Panc1 (cell line): ENCODE data around the gene PTTG1. TPM values are rescaled to one million over a fixed set of nuclear protein-coding genes. Genes with fewer than 3 reads are reported as not detected.

Source experiments
- ATAC-seq: fragments of 200-7000 bp; cut with Tn5 transposase; 2 replicates; pipeline ENCODE4 v1.9.1; 2020; ENCODE audit warnings: mild to moderate bottlenecking, moderate library complexity
- BruUV-seq: library from RNA; stranded (reverse); fragments of 400-500 nt; replicated peaks from 2 replicates; lab custom pipeline; 2021; lab: Mats Ljungman, UMichigan
- CTCF ChIA-PET: fragments of 300-600 bp; sonication (Branson Sonifier 250); formaldehyde crosslinking; loops from one replicate; lab custom pipeline; 2022; ENCODE audit warnings: antibody characterized with exemption; lab: Charles Lee
- POLR2A ChIA-PET: fragments of 300-600 bp; sonication (Branson Sonifier 250); formaldehyde crosslinking; loops from one replicate; lab custom pipeline; 2022; ENCODE audit warnings: antibody characterized with exemption; lab: Charles Lee
- DNase-seq: peaks from one replicate; pipeline ENCODE4 v3.0.0-alpha.2; 2010; ENCODE audit warnings: low read depth, low spot score
- H3K27ac ChIP-seq: 2 replicates; pipeline ENCODE4 v1.5.1; 2011; ENCODE audit warnings: mild to moderate bottlenecking, low read length, inconsistent platforms
- H3K27me3 ChIP-seq: fragments of 200-500 bp; sonication (Bioruptor generic); 2 replicates; pipeline ENCODE4 v1.6.0; 2014; ENCODE audit warnings: low read length, inconsistent platforms; ENCODE audit not compliant: control insufficient read depth, insufficient read depth
- H3K36me3 ChIP-seq: fragments of 200-500 bp; sonication (Bioruptor generic); 2 replicates; pipeline ENCODE4 v1.5.1; 2014; ENCODE audit warnings: inconsistent platforms, mild to moderate bottlenecking, low read length, moderate library complexity; ENCODE audit not compliant: control insufficient read depth, insufficient read depth
- H3K4me1 ChIP-seq: 2 replicates; pipeline ENCODE4 v1.5.1; 2011; ENCODE audit warnings: inconsistent platforms, mild to moderate bottlenecking, low read length, moderate library complexity; ENCODE audit not compliant: control insufficient read depth, insufficient read depth
- H3K4me3 ChIP-seq, 2 experiments: 2 replicates each; pipeline ENCODE4 v1.5.1; 2011 to 2012; ENCODE audit warnings: low read depth in 2 of 2, low read length in 2 of 2, mild to moderate bottlenecking in 2 of 2, inconsistent platforms in 1 of 2, moderate library complexity in 1 of 2
- H3K9me3 ChIP-seq: fragments of 200-500 bp; sonication (Bioruptor generic); 2 replicates; pipeline ENCODE4 v1.5.1; 2014; ENCODE audit warnings: low read depth, mild to moderate bottlenecking, inconsistent platforms, low read length, moderate library complexity; ENCODE audit not compliant: control insufficient read depth, insufficient read depth
- CTCF ChIP-seq: fragments of 450-650 bp; IDR thresholded peaks from 2 replicates; pipeline ENCODE4 v1.5.1; 2017; ENCODE audit warnings: mild to moderate bottlenecking
- POLR2AphosphoS5 ChIP-seq: IDR thresholded peaks from 2 replicates; pipeline ENCODE4 v1.6.1; 2012; ENCODE audit warnings: mild to moderate bottlenecking, low read depth, low read length, moderate library complexity
- REST ChIP-seq, 2 experiments: IDR thresholded peaks; 2 replicates each; pipeline ENCODE4 v1.6.1; 2011 to 2012; ENCODE audit warnings: low read depth in 2 of 2, control low read depth in 1 of 2, low read length in 1 of 2, mild to moderate bottlenecking in 1 of 2, moderate library complexity in 1 of 2; ENCODE audit not compliant: insufficient read depth in 1 of 2
- SIN3A ChIP-seq: IDR thresholded peaks from 2 replicates; pipeline ENCODE4 v1.6.1; 2012; ENCODE audit warnings: low read depth, mild to moderate bottlenecking, low read length, moderate library complexity, borderline replicate concordance; ENCODE audit not compliant: insufficient read depth
- TCF7L2 ChIP-seq: IDR thresholded peaks from 2 replicates; pipeline ENCODE4 v1.6.1; 2011; ENCODE audit warnings: mild to moderate bottlenecking, low read depth, low read length, inconsistent platforms
- in situ Hi-C: cut with HindIII; loops from 2 replicates; pipeline ENCODE4 v1.10.0; 2016; ENCODE audit warnings: low sequenced_read_pairs, low pct_unique_long_range_greater_than_20kb
- intact Hi-C: fragments of 100-400 bp; cut with micrococcal nuclease; formaldehyde crosslinking; loops from one replicate; pipeline ENCODE4 v1.10.0; 2022; ENCODE audit not compliant: unreplicated experiment
- total RNA-seq: library from RNA; stranded (reverse); gene quantifications from one replicate; pipeline ENCODE4 v1.2.1, GENCODE V29; 2021; ENCODE audit not compliant: unreplicated experiment

Gene PTTG1
- total RNA-seq, 1 experiment from 2014 or later: 171 TPM

- DNase-seq (no peak), ATAC-seq (no peak)
- H3K27ac ChIP-seq: no peak overlapping the region
- H3K4me3 ChIP-seq: no peak overlapping the region
- no peaks in the 10 kb centered on the region for H3K27me3 ChIP-seq
- BruUV-seq: no TSS peak
- CTCF ChIA-PET: no interaction called here
- H3K4me1 ChIP-seq: no peaks in the 10 kb centered on the region
- intact Hi-C loops (no loop called here), in situ Hi-C loops (no loop called here)
- H3K9me3 ChIP-seq: no peaks in the 10 kb centered on the region
- TF ChIP-seq CTCF: no peak
- no peak for TF ChIP-seq REST (IDR thresholded peaks at IDR 0.05; ENCODE audit: insufficient read depth in 1 of 2, low read depth in 2 of 2, low read length in 1 of 2)
- TF ChIP-seq POLR2AphosphoS5: no peak
- TF ChIP-seq SIN3A: no peak
- no peak for TF ChIP-seq TCF7L2
- H3K36me3 ChIP-seq: no peaks in the 10 kb centered on the region
- POLR2A ChIA-PET: interaction anchor here (0.6 kb wide), 1 partner anchor 14 kb away, joined by 5 read pairs; no protein-coding TSS in a partner anchor
Measured at GRCh38 chr5:160445751-160446150, 24.1 kb downstream of the PTTG1 start.

- H3K4me3 ChIP-seq: no peak overlapping the region
- no peaks in the 10 kb centered on the region for H3K36me3 ChIP-seq
- in situ Hi-C loops: no loop called here
- intact Hi-C loops: no loop called here
- TF ChIP-seq SIN3A (no peak), REST (IDR thresholded peaks at IDR 0.05; ENCODE audit: insufficient read depth in 1 of 2, low read depth in 2 of 2, low read length in 1 of 2) (no peak), CTCF (no peak), TCF7L2 (no peak), POLR2AphosphoS5 (no peak)
- H3K27me3 ChIP-seq: no peaks in the 10 kb centered on the region
- H3K4me1 ChIP-seq: no peaks in the 10 kb centered on the region
- ChIA-PET CTCF (no interaction called here), POLR2A (no interaction called here)
- ATAC-seq (no peak), DNase-seq (no peak)
- BruUV-seq: no TSS peak
- H3K9me3 ChIP-seq: no peaks in the 10 kb centered on the region
- H3K27ac ChIP-seq: no peak overlapping the region
Measured at GRCh38 chr5:160448886-160449285, 27.2 kb downstream of the PTTG1 start.
